Measurements from ENCODE around the gene PROCR.
"Not testable (repeated sequence)": the region's sequence is repeated elsewhere in the genome, so short reads cannot be mapped to it uniquely, and the experiment has no call there.

The PROCR gene

DNA sequence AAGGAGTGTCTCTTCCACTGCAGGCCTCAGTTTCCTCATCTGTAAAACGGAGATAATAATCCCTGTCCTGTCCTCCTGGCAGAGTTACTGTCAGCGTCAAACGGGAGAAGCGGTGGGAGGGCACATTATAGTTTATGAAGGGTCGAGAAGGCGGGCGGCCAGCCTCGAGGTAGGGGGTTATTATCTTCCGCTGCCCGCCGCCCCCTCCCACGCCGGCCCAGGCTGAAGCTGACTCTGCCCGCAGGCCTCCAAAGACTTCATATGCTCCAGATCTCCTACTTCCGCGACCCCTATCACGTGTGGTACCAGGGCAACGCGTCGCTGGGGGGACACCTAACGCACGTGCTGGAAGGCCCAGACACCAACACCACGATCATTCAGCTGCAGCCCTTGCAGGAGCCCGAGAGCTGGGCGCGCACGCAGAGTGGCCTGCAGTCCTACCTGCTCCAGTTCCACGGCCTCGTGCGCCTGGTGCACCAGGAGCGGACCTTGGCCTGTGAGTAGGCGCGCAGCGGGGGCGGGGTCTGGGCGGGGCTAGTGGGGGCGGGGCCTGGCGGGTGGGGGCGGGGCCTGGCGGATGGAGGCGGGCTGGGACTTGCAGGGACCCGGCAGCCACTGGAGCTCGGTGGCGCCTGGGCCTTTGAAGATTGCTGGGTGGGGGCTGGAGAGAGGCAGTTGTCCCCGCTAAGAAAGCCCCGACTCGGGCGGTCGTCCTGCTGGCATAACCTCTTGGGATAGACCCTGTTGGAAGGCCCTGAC is 2.8 kb downstream of the PROCR start:
- H3K27me3 Mint-ChIP-seq = no peaks in the 10 kb centered on the region
- H3K36me3 Mint-ChIP-seq = peaks cover 8% of the 10 kb centered on the region
- no peak overlapping the region for H3K27ac Mint-ChIP-seq
- no peak overlapping the region for H3K4me3 Mint-ChIP-seq
- peaks cover 24% of the 10 kb centered on the region for H3K4me1 Mint-ChIP-seq (ENCODE audit: low read depth)
- H3K9me3 Mint-ChIP-seq (ENCODE audit: low read depth) = no peaks in the 10 kb centered on the region

DNA sequence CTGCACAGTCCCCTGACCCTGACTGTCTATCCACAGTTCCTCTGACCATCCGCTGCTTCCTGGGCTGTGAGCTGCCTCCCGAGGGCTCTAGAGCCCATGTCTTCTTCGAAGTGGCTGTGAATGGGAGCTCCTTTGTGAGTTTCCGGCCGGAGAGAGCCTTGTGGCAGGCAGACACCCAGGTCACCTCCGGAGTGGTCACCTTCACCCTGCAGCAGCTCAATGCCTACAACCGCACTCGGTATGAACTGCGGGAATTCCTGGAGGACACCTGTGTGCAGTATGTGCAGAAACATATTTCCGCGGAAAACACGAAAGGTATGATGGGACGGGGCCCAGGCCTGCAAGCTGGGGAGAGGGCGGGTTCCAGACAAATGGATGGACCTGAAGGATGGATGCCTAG is 4.3 kb downstream of the PROCR start:
- Mint-ChIP-seq H3K36me3 (peaks cover 10% of the 10 kb centered on the region), H3K4me3 (no peak overlapping the region), H3K27me3 (no peaks in the 10 kb centered on the region), H3K4me1 (ENCODE audit: low read depth) (peaks cover 23% of the 10 kb centered on the region), H3K9me3 (ENCODE audit: low read depth) (no peaks in the 10 kb centered on the region), H3K27ac (no peak overlapping the region)

DNA sequence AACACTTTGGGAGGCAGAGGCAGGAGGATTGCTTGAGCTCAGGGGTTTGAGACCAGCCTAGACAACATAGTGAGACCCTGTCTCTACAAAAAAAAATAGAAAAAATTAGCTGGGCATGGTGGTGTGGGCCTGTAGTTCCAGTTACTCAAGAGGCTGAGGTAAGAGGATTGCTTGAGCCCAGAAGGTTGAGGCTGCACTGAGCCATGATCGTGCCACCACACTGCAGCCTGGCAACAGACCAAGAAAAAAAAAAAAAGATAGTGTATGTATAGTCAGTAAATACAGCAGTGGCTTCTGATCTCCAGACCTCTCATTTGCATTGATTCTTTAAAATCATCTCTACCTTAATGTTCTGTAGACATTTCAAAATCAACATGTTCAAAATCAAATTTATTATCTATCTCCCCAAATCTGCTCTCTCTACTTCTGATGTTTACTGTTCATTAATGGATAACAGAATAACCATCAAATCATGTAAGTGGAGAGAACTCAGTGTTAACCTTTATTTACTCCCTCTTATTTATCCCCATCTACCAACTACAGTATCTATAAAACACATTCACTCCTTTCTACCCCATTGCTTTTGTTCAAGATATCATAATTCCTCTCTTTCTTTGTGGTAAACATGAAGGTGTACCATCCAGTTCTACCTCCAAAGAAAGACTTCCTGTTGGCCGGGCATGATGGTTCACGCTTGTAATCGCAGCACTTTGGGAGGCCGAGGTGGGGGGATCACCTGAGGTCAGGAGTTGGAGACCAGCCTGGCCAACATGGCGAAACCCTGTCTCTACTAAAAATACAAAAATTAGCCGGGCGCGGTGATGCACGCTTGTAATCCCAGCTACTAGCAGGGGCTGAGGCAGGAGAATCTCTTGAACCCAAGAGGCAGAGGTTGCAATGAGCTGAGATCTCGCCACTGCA is 7.7 kb downstream of the PROCR start:
- no peak overlapping the region for H3K27ac Mint-ChIP-seq
- H3K27me3 Mint-ChIP-seq = no peaks in the 10 kb centered on the region
- H3K9me3 Mint-ChIP-seq (ENCODE audit: low read depth) = no peaks in the 10 kb centered on the region

DNA sequence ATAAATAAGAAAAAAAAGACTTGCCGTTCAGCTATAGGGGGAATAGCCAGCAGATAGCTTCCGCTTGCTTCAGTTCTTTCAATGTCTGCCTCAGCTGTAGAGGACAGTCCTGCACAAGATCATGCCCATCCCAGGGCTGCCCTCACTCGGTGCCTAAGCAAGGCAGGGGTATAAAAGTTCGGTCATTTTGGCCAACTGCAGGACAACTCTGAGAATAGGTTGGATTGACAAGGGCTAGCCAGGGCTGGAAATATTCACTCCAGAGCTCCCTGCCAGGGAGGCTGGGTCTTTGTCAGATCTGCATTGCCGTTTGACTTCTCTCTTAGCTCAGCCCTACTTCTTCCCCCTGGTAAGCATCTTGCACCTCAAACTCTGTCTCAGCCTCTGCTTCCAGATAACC is 8.4 kb downstream of the PROCR start:
- H3K36me3 Mint-ChIP-seq = peaks cover 11% of the 10 kb centered on the region
- no peak overlapping the region for H3K27ac Mint-ChIP-seq
- no peaks in the 10 kb centered on the region for H3K4me1 Mint-ChIP-seq (ENCODE audit: low read depth)
- no peaks in the 10 kb centered on the region for H3K27me3 Mint-ChIP-seq
- no peak overlapping the region for H3K4me3 Mint-ChIP-seq
- no peaks in the 10 kb centered on the region for H3K9me3 Mint-ChIP-seq (ENCODE audit: low read depth)

More for the DNA sequence above, 7.7 kb downstream of the PROCR start:
- Mint-ChIP-seq H3K36me3 (peaks cover 11% of the 10 kb centered on the region), H3K4me1 (ENCODE audit: low read depth) (no peaks in the 10 kb centered on the region), H3K4me3 (no peak overlapping the region)

DNA sequence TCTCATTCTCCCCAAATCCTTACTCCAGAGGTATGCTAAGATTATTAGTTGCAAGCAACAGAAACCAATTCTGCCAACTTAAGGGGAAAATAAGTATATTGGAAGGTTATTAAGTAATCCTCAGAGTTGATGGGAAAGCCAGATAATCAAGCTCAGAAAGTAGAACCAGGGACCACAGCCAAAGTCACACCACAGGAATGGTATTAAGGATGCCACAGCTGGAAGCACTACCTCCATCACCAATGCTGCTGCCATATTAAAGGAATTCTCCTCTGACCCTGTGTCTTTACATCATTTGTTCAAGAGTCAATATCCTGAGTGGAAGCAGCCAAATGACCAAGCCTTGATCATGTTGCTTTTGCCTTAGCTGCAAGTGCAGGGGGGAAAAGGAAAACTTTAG is 9.9 kb downstream of the PROCR start:
- no peaks in the 10 kb centered on the region for H3K27me3 Mint-ChIP-seq
- H3K27ac Mint-ChIP-seq = no peak overlapping the region
- H3K4me3 Mint-ChIP-seq = no peak overlapping the region
- H3K4me1 Mint-ChIP-seq (ENCODE audit: low read depth) = no peaks in the 10 kb centered on the region
- H3K36me3 Mint-ChIP-seq = peaks cover 9% of the 10 kb centered on the region
- no peaks in the 10 kb centered on the region for H3K9me3 Mint-ChIP-seq (ENCODE audit: low read depth)

DNA sequence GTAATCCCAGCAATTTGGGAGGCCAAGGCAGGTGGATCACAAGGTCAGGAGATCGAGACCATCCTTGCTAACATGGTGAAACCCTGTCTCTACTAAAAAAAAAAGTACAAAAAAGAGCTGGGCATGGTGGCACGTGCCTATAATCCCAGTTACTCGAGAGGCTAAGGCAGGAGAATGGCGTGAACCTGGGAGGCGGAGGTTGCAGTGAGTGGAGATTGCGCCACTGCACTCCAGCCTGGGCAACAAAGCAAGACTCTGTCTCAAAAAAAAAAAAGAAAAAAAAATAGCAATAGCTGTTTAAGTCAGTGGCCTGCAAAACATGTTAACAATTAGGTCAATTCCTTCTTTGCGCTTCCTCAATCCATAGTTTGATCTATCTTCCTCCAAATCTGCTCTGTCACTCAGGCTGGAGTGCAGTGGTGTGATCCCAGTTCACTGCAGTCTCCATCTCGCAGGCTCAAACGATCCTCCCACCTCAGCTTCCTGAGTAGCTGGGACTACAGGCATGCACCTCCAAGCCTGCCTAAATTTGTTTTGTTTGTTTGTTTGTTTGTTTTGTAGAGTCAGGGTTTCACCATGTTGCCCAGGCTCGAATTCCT is 14.9 kb downstream of the PROCR start:
- not testable (repeated sequence) for H3K27me3 Mint-ChIP-seq

DNA sequence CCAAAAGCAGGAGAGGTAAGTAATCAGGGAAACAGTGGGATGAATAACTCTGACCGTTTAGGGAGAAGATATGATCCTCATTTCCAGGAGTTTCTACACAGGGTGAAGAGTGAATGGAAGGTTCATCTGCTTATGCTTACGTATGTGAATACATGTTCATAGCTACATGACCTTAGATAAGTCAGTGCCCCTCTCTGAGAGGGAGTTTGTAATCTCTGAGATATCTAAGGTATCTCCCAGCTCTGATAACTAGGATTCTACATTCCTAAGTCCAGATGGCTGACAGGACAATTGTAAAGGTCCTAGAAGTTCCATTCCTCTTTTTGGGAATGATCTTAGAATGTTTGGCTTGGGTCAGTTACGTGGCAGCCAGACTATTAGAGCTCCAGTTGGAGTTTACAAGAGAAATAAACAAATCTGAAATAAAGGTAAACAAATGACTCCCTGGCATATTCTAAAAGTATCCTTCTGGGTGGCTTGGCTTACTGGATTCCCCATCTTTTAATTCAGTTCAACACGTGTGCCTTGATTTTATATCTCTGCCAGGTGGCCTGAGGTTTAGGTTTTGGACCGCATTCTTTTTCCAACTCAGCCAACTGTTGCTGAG is 15.8 kb downstream of the PROCR start:
- H3K27ac Mint-ChIP-seq = no peak overlapping the region
- H3K4me1 Mint-ChIP-seq (ENCODE audit: low read depth) = no peaks in the 10 kb centered on the region
- H3K4me3 Mint-ChIP-seq = no peak overlapping the region
- H3K27me3 Mint-ChIP-seq = no peaks in the 10 kb centered on the region
- peaks cover 8% of the 10 kb centered on the region for H3K36me3 Mint-ChIP-seq
- no peaks in the 10 kb centered on the region for H3K9me3 Mint-ChIP-seq (ENCODE audit: low read depth)

More for the DNA sequence above, 14.9 kb downstream of the PROCR start:
- H3K4me1 Mint-ChIP-seq (ENCODE audit: low read depth); H3K4me3 Mint-ChIP-seq; H3K9me3 Mint-ChIP-seq (ENCODE audit: low read depth); H3K27ac Mint-ChIP-seq: not testable (repeated sequence)
- peaks cover 10% of the 10 kb centered on the region for H3K36me3 Mint-ChIP-seq

DNA sequence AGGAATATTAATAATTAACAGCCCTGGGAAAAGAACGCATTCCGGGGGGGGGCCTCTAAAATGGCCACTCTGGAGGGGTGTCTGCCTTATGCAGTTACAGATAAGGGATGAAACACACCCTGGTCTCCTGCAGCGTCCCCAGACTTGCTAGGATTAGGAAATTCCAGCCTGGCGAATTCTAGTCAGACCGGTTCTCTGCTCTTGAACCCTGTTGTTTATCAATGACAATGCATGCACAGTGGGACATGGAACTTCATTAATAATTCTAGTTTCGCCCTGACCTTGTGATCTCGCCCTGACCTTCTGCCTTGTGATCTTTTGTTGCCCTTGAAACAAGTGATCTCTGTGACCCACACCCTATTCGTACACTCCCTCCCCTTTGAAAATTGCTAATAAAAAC is 17.4 kb downstream of the PROCR start:
- H3K27me3 Mint-ChIP-seq = not testable (repeated sequence)

DNA sequence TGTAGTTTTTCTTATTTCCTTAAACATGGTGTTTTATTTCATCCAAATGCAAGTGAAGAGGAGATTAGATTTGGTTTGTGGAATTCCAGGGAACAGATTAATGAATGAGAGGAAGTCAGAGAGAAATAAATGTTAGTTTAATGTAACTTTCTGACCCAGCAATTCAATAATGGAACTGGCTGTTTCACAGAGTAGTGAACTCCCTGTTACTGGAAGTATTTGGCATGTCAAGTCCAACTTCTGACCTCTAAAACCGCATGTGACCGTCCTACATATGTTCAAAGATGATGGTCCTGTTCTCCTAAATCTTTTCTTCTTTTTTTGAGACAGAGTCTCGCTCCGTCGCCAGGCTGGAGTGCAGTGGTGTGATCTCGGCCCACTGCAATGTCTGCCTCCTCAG is 18.7 kb downstream of the PROCR start:
- Mint-ChIP-seq H3K4me3 (no peak overlapping the region), H3K4me1 (ENCODE audit: low read depth) (no peaks in the 10 kb centered on the region), H3K27ac (no peak overlapping the region), H3K27me3 (no peaks in the 10 kb centered on the region), H3K9me3 (ENCODE audit: low read depth) (no peaks in the 10 kb centered on the region), H3K36me3 (peaks cover 11% of the 10 kb centered on the region)

More for the DNA sequence above, 17.4 kb downstream of the PROCR start:
- not testable (repeated sequence) for H3K36me3 Mint-ChIP-seq; H3K4me3 Mint-ChIP-seq; H3K9me3 Mint-ChIP-seq (ENCODE audit: low read depth); H3K27ac Mint-ChIP-seq; H3K4me1 Mint-ChIP-seq (ENCODE audit: low read depth)

DNA sequence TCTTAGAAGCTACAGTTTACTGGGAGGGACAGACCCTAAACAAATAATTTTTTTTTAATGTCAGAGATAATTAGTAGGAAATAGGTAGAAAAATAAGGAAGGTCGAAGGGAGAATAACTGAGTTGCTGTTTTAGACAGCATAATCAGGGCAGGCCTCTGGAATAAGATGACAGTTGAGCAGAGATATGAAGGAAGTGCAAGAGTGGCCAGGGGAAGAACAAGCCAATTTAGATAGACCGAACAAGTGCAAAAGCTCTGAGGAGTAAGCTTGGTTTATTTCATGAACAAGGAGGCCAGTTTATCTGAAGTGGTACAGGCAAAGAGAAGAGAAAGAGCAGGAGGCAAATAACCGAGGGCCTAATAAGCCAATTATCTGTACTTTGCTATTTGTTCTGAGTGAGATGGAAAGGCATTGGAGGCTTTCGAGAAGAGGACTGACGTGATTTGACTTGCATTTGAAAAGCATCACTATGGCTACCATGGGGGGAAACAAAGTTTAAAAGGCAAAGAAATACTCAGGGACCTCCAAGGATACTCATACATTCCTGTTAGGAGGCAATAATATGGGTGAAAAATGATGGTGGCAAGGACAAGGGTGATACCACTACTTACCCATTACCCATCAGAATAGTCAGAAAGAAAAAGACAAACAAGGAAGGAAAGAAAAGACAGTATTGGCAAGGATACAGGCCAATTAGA is 19.7 kb downstream of the PROCR start:
- no peaks in the 10 kb centered on the region for H3K27me3 Mint-ChIP-seq
- peaks cover 15% of the 10 kb centered on the region for H3K36me3 Mint-ChIP-seq
- peaks cover 3% of the 10 kb centered on the region for H3K9me3 Mint-ChIP-seq (ENCODE audit: low read depth)
- no peaks in the 10 kb centered on the region for H3K4me1 Mint-ChIP-seq (ENCODE audit: low read depth)
- H3K27ac Mint-ChIP-seq = no peak overlapping the region
- no peak overlapping the region for H3K4me3 Mint-ChIP-seq

DNA sequence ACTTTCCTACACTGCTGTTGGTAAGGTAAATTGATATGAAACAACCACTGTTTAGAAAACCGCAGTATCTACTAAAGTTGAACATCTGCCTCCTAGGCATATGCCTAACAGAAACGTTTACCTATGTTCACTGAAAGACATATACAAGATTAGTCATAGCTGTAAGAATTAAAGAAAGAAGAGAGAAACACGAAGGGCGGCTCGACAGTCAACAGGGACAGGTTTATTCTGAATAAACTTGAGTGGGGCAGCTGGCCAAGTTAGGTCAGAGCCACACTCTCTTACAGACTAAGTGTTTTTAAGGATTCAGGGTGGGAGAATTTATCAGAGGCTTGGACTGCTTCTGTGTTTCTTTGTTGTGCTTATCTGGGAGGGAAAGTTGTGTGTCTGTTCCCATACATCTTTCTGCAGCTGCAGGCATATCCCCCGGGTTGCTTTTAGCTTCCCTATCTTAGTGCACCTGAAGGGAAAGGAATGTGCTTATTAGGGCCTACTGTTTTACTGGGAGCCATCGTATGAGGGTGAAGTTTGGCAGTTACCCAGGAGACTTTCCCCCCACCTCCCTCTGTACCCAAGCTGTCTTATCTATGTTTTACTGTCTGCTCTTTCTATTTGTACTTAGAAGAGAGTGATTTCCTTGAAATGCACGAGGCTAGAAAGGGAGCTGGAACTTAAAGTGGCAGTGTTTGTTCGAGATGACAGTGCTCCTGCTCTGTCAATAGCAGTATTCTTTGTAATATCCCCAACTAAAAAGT is 20.4 kb downstream of the PROCR start:
- Mint-ChIP-seq H3K36me3 (peaks cover 22% of the 10 kb centered on the region), H3K4me3 (no peak overlapping the region), H3K9me3 (ENCODE audit: low read depth) (peaks cover 8% of the 10 kb centered on the region), H3K4me1 (ENCODE audit: low read depth) (no peaks in the 10 kb centered on the region), H3K27ac (no peak overlapping the region), H3K27me3 (no peaks in the 10 kb centered on the region)

DNA sequence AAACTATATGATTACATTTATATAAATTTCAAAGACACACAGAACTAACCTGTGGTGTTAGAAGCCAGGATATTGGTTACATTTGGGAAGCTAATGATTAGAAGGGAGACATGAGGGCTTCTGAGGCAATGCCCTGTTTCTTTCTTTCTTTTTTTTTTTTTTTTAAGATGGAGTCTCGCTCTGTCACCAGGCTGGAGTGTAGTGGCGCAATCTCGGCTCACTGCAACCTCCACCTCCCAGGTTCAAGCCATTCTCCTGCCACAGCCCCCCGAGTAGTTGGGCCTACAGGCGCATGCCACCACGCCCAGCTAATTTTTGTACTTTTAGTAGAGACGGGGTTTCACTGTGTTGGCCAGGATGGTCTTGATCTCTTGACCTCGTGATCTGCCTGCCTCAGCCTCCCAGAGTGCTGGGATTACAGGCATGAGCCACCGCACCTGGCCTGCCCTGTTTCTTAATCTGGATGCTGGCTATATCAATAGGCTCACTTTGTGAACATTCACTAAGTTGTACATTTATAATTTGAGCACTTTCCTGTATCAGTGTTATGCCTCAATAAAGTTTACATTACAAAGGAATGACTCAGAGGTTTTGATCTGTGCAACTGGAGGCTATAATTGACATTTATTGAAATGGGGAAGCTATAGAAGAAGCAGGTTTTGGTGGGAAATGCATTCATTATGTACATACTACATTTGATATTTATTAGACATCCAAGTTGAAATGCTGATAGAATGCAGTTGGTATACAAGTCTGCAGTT is 21.3 kb downstream of the PROCR start:
- not testable (repeated sequence) for H3K27ac Mint-ChIP-seq; H3K9me3 Mint-ChIP-seq (ENCODE audit: low read depth)

DNA sequence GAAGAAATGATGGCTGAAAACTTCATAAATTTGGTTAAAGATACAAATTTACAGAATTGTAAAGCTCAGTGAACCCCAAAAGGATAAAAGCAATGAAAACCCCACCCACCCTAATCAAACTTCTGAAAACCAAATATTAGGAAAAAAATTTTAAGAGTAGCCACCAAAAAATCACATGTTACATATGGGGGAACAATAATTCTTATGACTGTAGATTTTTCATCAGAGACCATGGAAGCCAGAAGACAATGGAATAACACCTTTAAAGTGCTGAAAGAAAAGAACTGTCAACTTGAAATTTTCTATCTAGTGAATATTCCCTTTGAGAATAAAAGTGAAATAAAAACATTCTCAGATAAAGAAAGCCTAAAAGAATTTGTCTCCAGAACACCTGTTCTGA is 24.4 kb downstream of the PROCR start:
- Mint-ChIP-seq H3K27ac (no peak overlapping the region), H3K36me3 (peaks cover 29% of the 10 kb centered on the region), H3K4me1 (ENCODE audit: low read depth) (no peaks in the 10 kb centered on the region), H3K27me3 (no peaks in the 10 kb centered on the region), H3K9me3 (ENCODE audit: low read depth) (peaks cover 8% of the 10 kb centered on the region), H3K4me3 (no peak overlapping the region)

More for the DNA sequence above, 21.3 kb downstream of the PROCR start:
- H3K4me1 Mint-ChIP-seq (ENCODE audit: low read depth); H3K27me3 Mint-ChIP-seq; H3K4me3 Mint-ChIP-seq: not testable (repeated sequence)
- H3K36me3 Mint-ChIP-seq = peaks cover 22% of the 10 kb centered on the region
